CD4-positive, alpha-beta T cell treated with Interleukin-21 for 1 hour (primary cell): Measurements from ENCODE around the gene TNIK.
"Not testable (repeated sequence)": the region's sequence is repeated elsewhere in the genome, so short reads cannot be mapped to it uniquely, and the experiment has no call there.

ENCODE experiments used
- DNase-seq: peaks from one replicate; pipeline ENCODE4 v3.0.0-alpha.2; 2020

TNIK gene

DNA sequence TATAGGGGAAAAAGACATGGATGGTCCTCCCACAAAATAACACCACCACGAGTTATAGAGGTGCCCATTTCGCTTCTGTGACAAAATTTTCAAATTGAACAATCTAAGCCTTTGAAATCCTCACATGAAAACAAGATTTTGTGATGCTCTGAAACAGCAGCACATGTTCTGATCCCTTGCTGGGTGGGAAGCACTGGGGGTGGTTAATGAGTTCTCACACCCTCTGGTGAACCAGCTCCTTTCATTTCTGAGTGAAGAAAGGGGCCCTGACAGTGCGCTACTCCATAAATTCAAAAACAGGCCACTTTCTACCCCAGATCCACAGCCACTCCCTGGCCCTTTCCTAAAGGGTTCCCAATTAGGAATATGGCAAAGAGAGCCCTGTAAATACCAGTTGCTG, 129.3 kb downstream of the TNIK start:
- no peak for DNase-seq

DNA sequence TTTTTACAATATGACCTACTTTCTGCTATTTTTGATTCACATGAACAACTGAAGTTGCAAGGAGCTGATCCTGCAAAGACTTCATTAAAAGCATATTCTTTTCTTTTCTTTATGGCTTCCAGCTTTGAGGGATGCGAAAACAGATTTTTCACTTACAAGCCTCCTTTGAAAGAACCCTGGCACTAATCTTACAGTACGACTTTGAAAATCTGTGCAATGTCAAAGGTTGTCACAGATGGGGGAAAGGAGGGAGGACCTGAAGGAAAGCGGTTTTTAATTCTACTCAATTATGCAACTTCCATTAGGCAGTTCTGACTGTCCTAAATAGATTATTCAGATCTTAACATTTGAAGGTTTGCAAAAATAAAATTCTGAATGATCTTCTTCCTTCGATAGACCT, 130.5 kb downstream of the TNIK start:
- no peak for DNase-seq

DNA sequence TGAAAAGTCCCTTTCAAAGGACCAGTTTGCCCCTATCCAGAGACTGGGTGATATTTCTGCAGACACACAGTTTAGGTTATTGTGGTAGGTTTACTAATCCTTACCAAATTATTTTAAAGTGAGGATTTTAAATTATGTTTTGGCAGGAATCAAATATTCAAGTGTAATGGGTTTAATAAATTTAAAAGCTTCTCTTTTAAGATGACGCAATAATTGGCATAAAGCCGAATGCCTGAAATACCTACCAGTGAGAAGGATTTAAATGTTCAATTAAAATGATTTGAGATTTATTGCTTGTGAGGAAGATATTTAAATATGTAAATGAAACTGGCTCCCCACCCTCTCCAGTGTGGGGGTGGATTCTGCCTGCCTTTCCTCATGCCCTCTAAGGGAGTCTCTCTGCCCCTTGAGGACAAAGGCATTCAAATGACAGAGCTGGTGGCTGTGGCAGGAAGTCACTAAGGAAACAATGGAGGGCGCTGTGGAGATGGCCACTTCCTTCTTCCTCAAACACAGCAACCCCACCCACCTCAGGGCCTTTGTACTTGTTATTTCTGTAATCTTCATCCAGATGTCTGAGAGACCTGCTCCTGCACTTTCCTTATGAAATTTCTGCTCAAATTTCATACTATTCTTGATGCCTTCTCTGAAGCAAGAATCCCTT, 131.7 kb downstream of the TNIK start:
- DNase-seq: peak; percentile 64

DNA sequence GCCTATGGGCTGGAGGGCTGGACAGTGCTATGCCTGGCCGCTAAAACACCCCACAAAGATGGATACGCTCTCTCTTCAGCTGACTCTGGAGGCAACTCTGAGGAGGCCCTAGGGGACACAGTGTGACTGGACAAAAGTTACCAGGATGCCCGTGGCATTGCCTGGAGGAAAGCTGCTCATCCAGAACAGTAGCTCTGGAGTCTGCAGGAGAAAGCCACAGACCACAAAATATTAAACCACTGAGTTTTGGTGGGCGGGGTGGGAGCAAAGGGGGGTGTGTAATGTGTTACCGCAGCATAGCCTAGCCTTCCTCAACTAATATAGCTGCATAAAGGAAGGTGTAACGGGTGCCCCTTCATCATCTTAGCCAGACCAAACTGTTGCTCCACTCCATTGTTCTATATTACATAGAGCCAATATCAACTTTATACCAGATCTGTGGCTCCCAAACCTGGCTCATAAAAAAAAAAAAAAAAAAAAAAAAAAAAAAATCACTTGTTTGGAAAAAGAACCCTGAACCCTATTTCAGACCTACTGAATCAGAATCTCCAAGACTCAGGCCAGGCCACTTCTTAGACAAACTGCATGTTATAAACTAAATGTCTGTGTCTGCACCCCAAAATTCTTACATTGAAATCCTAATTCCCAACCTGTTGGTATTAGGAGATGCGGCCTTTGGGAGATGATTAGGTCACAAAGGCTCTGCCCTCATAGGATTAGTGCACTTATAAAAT, 132.6 kb downstream of the TNIK start:
- DNase-seq: no peak

DNA sequence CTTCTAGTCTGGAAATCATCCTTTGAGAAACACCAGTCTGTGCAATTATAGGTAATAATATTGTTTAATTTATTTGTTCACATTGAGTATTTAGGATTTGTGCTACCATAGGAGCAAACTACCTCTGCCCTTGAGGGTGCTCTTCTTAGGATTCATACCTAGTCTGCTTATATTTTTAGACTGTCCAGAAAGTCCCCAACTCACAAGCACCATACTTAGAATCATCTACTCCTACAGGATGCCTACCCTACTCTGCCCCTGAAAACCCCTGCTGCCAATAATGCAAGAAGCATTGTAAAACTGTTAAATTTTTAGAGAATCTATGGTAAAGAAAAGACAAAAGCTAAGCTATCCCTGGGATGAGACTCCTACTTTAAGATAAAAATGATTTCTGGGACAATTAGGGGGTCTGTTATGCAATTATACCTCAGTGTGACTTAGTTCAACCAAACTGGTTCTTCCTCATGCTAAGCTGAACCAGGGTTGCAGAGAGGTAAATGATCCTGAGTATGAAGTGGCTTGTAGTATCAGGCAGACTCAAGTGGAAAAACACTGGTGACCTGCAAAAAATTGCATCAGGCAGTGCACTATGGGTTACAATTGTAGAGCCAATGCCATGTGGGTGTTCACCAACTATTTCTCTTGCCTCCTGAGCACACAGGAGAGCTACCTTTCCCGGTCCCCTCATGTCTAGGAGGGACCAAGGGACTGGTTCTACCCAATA, 133.3 kb downstream of the TNIK start:
- no peak for DNase-seq

DNA sequence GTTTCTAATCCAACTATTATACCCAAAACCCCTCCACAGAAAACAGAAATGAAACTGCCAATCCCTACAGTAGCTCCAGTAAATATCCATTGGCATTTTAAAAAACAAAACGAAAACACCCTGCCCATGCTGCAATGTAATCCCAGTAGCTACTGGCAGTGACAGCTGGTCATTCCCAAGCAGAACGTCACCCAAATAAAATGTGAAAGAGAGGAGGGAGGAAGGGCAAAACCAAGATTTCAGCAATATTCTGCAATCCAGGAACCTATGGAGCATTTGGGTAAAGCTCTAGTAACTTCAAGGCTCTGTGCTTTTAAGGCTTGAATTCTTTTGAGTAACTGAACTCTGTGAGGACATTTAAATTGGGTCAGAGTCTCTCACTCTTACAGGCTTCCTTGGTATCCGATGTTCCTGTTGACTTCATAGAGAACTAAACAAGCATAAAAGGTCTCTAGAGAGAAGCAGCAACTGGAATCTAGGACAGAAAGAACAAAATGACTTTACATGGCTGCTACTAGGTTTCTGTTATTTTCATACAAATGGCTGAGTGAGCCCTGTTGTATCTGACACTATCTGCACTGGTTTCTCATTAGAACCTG, 136.2 kb downstream of the TNIK start:
- DNase-seq: no peak

DNA sequence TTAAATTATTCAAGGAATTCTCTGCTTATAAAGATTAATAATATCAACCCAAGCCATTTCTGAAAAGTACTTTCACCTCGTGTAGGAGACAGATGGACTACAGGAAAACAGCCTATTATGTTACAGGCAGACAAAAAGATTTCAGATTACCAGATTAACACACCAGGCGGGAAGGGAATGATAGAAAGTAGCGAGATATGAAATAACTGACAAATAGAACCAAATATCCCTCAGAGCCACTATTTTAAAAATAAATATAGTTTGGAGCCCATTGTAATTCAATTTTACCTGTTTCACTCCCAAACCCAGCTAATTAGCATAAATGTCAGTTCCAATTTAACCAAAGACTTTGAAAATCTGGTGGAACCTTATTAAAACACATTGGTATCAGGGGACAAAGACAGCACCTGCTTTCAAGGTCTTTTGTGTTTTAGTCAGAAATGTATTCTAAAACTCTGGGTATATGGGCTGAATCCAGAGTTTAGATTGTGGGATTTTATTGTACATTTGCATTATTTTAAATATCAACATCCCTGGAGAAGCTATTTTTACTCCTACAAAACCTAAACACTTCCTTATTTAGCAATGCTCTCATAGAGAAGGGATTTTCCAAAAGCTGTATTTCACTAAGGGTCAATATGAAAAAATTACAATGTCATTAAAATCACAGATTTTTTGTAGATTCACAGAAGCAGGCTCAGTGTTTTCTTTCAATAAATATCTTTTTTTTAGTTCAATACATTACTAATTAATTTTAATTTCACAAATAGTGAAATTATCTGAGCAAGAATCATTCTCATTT, 138.4 kb downstream of the TNIK start:
- DNase-seq: no peak

DNA sequence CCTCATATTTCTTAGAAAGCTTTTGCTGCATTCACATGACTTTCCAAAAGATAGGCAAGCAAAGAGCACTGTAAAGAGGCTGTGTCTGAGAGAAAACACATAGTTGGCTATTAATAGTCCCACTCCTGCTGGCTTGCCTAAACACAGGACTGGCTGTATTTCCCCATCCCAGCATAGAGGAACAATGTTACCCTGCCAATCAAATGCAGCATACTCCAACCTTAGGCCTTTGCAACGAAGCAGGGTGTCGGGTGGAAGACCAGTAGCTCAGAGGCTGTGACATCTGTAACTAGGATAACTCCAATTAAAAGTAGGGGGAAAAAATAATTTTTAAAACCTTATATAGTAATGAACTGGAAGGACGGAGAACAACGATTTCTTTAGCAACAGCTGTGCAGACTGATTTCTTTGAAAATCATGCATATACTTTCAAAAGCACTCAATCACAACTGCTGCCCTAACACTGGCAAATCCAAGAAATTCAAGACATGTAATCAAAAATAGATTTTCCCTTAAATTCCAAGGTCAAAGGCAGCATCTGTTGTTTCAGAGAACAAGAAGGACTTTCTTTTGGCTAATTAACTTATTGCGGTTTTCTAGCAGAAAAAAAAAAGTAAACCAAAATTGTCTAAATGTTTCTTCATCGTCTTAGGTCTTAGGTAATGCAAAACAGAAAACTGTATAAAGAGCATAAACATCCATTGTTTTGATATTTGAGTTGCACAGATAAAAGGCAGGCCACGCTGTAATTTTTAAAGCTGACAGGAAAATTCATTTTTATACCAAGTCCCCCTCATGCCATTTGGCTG, 139.3 kb downstream of the TNIK start:
- DNase-seq: no peak

DNA sequence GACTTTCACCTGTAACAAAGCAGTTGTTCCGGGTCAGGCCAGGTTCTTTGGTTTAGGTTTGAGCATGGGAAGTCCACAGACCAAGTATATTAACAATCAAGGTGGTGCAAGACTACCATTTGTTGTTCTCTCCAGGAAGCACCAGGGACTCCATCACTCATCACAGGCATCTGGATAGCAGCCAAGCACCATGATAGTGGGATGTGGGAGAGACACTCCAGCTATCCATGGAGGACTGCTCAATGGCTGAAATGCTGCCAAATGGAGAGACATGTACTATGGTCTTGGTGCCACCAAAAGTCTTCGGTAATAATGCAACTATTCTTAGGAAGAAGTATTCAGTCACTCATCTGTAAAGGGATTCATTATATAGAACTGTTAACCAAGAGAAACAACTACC, 143.0 kb downstream of the TNIK start:
- DNase-seq: no peak

DNA sequence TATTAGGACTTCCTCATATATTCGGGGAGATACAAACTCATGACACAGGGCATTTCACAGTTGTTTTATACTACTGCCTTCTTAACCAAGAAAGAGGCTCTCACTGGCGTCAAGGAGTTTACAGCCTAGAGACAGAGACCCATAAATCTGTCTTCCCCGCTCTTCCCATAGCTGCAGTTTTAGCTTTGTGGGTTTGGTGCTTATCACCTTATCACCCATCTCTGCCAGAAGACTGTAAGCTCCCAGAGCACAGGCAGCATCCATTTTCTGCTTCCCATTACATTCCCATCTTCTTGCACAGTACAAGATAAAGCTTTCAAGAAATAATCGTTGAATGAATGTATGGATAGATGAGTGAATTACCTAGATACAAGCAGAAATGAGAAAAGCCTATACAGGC, 144.3 kb downstream of the TNIK start:
- no peak for DNase-seq

DNA sequence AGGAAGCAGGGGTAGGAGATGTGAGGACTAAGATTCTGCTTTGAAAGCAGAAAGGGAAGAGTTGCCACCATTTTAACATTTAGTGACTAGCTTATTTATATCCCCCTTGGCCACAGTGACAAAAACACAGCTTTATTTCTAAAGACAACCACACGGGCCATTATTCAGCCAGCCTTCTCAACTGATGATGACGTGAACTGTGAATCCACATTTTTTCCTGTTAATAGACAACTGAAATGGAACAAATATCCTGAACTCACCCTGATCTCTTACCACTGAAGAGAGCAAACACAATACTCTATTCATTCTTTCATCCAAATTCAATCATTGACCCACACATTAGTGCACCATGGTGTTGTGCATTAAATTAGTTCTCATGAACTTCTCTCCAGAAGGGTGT, 145.1 kb downstream of the TNIK start:
- no peak for DNase-seq

DNA sequence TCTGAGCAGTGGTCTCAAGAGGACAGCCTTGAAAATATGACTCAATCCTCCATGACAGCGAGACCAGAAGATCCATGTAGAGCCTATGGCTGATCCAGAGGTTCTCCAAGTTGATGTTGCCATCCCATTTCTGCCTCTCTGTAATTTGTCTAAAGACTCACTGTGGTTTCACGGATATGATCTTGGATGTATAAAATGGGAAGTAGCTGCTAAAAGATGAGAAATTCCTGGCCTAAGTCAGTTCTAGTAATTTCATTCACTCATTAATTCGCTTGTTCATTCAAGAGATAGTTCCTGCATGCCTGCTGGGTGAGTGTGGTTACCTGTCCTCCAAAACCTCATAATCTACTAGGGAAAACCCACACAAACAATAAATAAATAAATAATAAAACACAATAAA, 145.9 kb downstream of the TNIK start:
- DNase-seq: no peak

DNA sequence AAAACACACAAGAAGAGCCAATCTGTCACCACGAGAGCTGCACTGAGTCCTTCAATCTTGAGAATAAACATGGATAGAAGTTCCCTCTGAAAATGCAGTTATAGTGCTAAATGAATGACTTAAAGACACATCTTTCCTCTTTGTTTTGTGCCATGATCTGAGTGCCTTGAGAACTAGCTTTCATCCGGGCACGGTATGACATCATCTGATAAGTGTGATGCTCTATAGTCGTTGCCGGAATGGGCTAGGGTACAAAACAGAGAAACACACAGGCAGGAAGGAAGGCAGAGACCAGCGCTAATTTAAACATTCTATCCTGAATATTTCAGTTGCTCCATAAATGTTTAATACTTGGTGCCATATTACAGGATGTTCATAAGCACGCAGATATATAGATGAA, 146.5 kb downstream of the TNIK start:
- DNase-seq: no peak

DNA sequence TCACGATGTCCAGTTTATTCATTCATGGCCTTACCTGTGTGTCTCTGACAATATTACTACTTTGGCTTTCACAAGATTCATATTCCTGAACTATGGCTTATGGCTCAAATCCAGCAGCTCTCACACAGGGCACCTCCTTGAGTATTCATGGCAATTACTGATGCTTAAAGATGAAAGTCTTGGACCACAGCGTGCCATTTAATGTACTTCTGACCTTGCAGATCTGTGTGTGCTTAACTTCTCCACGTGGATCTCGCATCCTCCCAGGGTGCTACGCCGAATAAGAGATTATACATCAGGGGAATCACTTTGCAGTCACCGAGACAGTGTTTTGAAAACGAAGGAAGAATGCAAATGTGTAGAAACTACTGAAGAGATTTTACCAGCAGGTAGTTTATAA, 147.5 kb downstream of the TNIK start:
- DNase-seq: no peak

DNA sequence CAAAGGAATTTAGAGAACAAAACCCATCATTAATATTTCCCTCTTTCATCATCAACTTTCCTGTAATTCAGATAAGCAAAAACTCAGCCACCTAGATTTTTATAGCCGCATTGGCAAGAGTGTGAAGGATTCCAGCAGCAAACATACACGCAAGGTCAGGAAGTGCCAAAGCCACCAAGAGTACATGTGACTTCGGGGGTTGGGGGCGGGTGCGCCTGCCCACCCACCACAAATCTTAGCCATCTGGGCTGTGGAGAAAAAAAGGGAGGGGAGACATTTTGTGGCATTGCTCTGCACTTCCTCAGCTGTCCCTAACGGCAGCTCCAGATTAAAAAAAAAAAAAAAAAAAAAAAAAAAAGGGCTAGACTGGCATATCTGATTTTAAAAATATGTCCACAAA, 148.4 kb downstream of the TNIK start:
- DNase-seq: peak; percentile 21

DNA sequence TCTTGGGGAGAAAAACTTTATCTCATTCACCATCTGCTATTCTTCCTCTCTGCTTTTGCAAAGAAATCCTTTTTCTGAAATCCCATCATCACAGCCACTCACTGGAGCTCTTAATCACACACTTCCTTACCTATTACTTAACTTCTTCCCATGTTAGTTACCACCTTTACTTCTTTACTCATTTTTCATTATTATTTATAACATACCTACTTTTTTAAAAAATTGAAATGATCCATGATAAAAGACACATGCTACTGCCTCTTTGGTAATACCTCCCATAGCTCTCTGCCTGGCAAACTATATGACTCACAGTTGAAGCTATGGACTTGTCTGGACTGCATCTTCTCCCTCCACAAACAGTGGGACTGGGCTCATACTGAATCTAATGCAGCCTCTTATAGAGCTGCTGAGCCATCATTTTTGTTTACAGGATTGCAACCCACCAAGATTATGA, 150.3 kb downstream of the TNIK start:
- no peak for DNase-seq

DNA sequence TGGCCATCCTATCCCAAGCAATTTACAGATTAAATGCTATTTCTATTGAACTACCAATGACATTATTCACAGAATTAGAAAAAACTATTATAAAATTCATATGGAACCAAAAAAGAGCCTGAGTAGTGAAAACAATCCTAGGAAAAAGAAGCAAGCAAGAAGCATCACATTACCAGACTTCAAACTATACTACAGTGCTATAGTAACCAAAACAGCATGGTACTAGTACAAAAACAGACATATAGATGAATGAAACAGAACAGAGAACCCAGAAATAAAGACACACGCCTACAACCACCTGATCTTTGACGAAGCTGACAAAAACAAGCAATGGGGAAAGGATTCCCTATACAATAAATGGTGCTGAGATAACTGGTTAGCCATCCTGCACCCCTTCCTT, 152.2 kb downstream of the TNIK start:
- DNase-seq: no peak

DNA sequence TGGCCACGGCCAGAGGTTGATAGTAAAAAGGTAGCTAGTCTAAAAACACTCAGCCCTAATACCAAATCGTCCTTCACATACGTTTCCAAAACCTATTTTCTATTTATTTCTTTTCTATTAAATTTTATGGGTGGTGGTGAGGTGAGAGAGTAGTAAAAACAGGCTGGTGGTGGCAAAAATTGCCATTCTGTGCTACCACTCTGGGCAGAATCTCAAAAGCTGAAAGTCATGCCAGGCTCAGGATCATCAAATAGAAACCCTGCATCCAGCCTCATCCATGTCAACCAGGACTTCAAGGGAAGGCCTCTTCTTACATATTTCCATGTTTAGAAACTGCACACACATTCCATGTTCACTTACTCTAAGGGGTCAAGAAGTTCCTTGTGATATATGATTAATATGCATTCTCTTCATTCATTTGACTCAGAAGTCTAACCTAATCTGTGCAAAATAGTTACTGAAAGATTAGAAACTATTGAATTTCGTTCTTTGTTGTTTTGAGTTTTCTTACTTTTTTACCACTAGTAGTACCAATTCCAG, 153.1 kb downstream of the TNIK start:
- DNase-seq: no peak

DNA sequence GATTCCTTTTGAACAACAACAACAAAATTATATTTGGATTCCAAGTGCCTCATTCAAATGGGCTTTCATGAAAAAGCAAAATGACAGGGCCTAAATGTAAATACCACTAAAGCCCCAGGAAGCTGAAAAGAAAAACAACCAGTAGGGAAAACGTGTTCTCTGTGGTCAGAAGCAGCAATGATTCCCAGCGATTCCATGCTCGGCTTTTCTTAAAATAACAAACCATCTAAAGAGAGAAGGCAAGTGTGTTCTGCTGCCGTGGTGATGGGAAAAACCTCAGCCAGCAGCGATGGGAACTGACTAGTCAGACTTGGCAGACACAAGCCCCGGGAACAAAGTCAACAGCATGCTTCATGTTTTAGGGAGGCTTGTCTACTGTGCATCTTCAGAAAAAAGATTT, 153.6 kb downstream of the TNIK start:
- DNase-seq: no peak

DNA sequence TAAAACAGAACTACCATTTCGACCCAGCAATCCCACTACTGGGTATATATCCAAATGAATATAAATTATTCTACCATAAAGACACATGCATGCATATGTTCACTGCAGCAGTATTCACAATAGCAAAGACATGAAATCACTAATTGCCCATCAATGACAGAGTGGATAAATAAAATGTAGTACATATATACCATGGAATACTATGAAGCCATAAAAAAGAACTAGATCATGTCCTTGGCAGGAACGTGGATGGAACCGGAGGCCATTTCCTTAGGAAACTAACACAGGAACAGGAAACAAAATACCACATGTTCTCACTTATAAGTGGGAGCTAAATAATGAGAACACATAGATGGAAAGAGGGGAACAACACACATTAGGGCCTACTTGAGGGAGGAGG, 154.4 kb downstream of the TNIK start:
- not testable (repeated sequence) for DNase-seq

DNA sequence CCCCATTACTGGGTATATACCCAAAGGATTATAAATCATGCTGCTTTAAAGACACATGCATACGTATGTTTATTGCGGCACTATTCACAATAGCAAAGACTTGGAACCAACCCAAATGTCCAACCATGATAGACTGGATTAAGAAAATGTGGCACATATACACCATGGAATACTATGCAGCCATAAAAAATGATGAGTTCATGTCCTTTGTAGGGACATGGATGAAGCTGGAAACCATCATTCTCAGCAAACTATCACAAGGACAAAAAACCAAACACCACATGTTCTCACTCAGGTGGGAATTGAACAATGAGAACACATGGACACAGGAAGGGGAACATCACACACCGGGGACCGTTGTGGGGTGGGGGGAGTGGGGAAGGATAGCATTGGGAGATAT, 155.7 kb downstream of the TNIK start:
- DNase-seq: not testable (repeated sequence)

DNA sequence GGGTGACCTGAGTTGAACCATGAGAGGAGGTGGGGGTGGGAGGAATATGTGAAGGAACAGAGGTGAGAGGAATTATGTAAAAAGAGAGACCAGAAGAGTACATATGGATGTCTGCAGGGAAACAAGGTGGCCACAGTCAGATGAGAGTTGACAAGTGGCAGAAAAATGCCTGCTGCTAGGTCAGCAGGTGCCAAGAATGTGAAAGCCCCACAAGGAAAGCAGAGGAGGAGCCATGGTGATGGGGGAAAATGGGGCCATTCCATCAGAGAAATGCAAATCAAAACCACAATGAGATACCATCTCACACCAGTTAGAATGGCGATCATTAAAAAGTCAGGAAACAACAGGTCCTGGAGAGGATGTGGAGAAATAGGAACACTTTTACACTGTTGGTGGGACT, 156.2 kb downstream of the TNIK start:
- DNase-seq: not testable (repeated sequence)
